GM12878 (cell line): ENCODE results near the gene TMEM198. TPM values are rescaled to one million over a fixed set of nuclear protein-coding genes. Genes with fewer than 3 reads are reported as not detected.

Experiments
- CBFB ChIP-seq: IDR thresholded peaks from 2 replicates; pipeline ENCODE4 v1.6.1; 2016; ENCODE audit warnings: antibody characterized with exemption, low read depth
- HDAC2 ChIP-seq: fragments of 200-600 bp; sonication (generic); IDR thresholded peaks from 2 replicates; pipeline ENCODE4 v1.6.1; 2017
- LARP7 ChIP-seq: fragments of 450-650 bp; IDR thresholded peaks from 2 replicates; pipeline ENCODE4 v1.6.1; 2017; ENCODE audit warnings: mild to moderate bottlenecking
- RELA ChIP-seq: fragments of 450-650 bp; IDR thresholded peaks from 2 replicates; pipeline ENCODE4 v1.8.0; 2014; ENCODE audit warnings: borderline replicate concordance; ENCODE audit not compliant: partially characterized antibody
- SUPT20H ChIP-seq: IDR thresholded peaks from 2 replicates; pipeline ENCODE4 v1.6.1; 2011; ENCODE audit warnings: low read depth, mild to moderate bottlenecking, low read length, moderate library complexity, borderline replicate concordance; ENCODE audit not compliant: control insufficient read depth
- polyA plus RNA-seq, 11 experiments: library from polyadenylated mRNA; depleted of rRNA in 4 of 11; unstranded in 6 of 11; stranded (reverse) in 5 of 11; fragments of >200 nt; fragmentation: Nextera tagmentation in 4 of 11; fragmentation: Illumina TruSeq in 1 of 11; extraction: Ambion mirVana in 4 of 11; extraction: Trizol in 1 of 11; gene quantifications; 1 replicate in 1 of 11; 2 replicates in 10 of 11; pipeline versions ENCODE4 v1.2.1 to v1.2.3, GENCODE V29; 2011 to 2016; ENCODE audit warnings: inconsistent platforms in 2 of 11, missing spikeins in 2 of 11, low read depth in 1 of 11
- total RNA-seq, 4 experiments: library from RNA; depleted of rRNA in 3 of 4; stranded (reverse); fragments of >200 nt in 3 of 4; fragmentation: Illumina TruSeq in 1 of 4; extraction: Trizol in 1 of 4; gene quantifications; 2 replicates each; pipeline versions ENCODE4 v1.2.1 to v1.2.3, GENCODE V29; 2013 to 2021
- TF ChIP-seq, protein P1 (sequence below): IDR thresholded peaks from 2 replicates; pipeline ENCODE4 v1.6.1; 2012; ENCODE audit warnings: low read depth, low read length, improper control_type of control experiment
- TF ChIP-seq, protein P2 (sequence below): IDR thresholded peaks from 2 replicates; pipeline ENCODE4 v1.6.1; 2011; ENCODE audit warnings: low read depth, low read length, improper control_type of control experiment, borderline replicate concordance
- TF ChIP-seq, protein P3 (sequence below): IDR thresholded peaks from 2 replicates; pipeline ENCODE4 v1.6.1; 2012; ENCODE audit warnings: improper control_type of control experiment, low read depth, low read length; ENCODE audit not compliant: insufficient replicate concordance
- TF ChIP-seq, protein P4 (sequence below): fragments of 450-650 bp; conservative IDR thresholded peaks from 2 replicates; pipeline ENCODE4 v1.6.1; 2017; ENCODE audit warnings: mild to moderate bottlenecking, moderate library complexity
- TF ChIP-seq, protein P5 (sequence below): fragments of 450-650 bp; IDR thresholded peaks from 2 replicates; pipeline ENCODE4 v1.6.1; 2017; ENCODE audit warnings: mild to moderate bottlenecking, moderate library complexity
- TF ChIP-seq, protein P6 (sequence below): fragments of 450-650 bp; IDR thresholded peaks from 2 replicates; pipeline ENCODE4 v1.6.1; 2018; ENCODE audit warnings: mild to moderate bottlenecking, low read depth, moderate library complexity; ENCODE audit not compliant: partially characterized antibody

The TMEM198 gene
- total and polyA plus RNA-seq, 10 of the 15 experiments (the other 5 are each of a cell fraction or from before 2014, with no cell fraction given), result 0.16 to 1.2 (median 0.65) TPM; not detected in 2

DNA sequence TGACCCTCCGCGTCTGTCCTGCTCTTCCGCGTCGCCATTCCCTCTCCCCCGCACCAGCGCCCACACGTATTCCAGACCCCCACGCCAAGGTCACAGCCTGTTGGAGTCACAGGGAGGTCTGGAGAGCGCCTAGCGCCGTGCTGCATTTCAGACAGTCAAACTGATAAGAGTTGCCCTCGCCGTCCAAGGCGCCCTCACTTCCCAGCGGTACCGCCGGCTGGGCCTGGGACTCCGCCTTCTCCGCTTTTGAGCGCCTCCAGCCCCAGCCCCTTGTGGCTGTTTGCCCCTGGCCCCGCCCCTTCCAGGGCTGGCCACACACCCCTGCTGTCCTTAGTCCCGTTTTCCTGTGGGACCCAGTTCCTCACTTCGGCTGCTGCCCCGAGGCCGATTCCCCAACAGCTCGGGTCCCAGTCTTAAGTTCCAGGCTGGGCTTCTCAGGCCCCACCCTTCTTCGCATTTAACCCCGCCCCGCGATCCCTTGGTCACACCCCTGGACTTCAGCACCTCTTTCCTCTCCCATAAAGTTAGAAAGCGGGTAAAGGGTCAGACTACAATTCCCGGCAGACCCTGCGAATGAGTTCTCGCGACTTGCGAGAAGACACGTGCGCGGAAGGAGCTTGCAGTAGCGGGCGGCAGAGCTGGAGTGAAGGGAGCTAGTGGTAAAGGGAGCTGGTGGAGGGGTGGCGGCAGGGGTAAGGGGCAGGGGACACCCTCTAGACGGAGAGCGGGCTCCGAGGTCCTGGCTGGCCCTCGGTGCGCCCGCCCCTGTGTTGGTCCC is 45.4 kb upstream of the TMEM198 start, which contains the start of gene GMPPA (continued):
- TF ChIP-seq, protein P1, sequence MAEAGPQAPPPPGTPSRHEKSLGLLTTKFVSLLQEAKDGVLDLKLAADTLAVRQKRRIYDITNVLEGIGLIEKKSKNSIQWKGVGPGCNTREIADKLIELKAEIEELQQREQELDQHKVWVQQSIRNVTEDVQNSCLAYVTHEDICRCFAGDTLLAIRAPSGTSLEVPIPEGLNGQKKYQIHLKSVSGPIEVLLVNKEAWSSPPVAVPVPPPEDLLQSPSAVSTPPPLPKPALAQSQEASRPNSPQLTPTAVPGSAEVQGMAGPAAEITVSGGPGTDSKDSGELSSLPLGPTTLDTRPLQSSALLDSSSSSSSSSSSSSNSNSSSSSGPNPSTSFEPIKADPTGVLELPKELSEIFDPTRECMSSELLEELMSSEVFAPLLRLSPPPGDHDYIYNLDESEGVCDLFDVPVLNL, result no peak
- TF ChIP-seq CBFB (peak; percentile 93), SUPT20H (no peak), RELA (no peak), LARP7 (no peak), HDAC2 (no peak)
- TF ChIP-seq, protein P2, sequence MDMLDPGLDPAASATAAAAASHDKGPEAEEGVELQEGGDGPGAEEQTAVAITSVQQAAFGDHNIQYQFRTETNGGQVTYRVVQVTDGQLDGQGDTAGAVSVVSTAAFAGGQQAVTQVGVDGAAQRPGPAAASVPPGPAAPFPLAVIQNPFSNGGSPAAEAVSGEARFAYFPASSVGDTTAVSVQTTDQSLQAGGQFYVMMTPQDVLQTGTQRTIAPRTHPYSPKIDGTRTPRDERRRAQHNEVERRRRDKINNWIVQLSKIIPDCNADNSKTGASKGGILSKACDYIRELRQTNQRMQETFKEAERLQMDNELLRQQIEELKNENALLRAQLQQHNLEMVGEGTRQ, result peak; percentile 78
- TF ChIP-seq, protein P3, sequence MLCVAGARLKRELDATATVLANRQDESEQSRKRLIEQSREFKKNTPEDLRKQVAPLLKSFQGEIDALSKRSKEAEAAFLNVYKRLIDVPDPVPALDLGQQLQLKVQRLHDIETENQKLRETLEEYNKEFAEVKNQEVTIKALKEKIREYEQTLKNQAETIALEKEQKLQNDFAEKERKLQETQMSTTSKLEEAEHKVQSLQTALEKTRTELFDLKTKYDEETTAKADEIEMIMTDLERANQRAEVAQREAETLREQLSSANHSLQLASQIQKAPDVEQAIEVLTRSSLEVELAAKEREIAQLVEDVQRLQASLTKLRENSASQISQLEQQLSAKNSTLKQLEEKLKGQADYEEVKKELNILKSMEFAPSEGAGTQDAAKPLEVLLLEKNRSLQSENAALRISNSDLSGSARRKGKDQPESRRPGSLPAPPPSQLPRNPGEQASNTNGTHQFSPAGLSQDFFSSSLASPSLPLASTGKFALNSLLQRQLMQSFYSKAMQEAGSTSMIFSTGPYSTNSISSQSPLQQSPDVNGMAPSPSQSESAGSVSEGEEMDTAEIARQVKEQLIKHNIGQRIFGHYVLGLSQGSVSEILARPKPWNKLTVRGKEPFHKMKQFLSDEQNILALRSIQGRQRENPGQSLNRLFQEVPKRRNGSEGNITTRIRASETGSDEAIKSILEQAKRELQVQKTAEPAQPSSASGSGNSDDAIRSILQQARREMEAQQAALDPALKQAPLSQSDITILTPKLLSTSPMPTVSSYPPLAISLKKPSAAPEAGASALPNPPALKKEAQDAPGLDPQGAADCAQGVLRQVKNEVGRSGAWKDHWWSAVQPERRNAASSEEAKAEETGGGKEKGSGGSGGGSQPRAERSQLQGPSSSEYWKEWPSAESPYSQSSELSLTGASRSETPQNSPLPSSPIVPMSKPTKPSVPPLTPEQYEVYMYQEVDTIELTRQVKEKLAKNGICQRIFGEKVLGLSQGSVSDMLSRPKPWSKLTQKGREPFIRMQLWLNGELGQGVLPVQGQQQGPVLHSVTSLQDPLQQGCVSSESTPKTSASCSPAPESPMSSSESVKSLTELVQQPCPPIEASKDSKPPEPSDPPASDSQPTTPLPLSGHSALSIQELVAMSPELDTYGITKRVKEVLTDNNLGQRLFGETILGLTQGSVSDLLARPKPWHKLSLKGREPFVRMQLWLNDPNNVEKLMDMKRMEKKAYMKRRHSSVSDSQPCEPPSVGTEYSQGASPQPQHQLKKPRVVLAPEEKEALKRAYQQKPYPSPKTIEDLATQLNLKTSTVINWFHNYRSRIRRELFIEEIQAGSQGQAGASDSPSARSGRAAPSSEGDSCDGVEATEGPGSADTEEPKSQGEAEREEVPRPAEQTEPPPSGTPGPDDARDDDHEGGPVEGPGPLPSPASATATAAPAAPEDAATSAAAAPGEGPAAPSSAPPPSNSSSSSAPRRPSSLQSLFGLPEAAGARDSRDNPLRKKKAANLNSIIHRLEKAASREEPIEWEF, result no peak
- TF ChIP-seq, protein P4, sequence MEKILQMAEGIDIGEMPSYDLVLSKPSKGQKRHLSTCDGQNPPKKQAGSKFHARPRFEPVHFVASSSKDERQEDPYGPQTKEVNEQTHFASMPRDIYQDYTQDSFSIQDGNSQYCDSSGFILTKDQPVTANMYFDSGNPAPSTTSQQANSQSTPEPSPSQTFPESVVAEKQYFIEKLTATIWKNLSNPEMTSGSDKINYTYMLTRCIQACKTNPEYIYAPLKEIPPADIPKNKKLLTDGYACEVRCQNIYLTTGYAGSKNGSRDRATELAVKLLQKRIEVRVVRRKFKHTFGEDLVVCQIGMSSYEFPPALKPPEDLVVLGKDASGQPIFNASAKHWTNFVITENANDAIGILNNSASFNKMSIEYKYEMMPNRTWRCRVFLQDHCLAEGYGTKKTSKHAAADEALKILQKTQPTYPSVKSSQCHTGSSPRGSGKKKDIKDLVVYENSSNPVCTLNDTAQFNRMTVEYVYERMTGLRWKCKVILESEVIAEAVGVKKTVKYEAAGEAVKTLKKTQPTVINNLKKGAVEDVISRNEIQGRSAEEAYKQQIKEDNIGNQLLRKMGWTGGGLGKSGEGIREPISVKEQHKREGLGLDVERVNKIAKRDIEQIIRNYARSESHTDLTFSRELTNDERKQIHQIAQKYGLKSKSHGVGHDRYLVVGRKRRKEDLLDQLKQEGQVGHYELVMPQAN, result no peak; the same call in 1 of the 2 replicates
- TF ChIP-seq, protein P5, sequence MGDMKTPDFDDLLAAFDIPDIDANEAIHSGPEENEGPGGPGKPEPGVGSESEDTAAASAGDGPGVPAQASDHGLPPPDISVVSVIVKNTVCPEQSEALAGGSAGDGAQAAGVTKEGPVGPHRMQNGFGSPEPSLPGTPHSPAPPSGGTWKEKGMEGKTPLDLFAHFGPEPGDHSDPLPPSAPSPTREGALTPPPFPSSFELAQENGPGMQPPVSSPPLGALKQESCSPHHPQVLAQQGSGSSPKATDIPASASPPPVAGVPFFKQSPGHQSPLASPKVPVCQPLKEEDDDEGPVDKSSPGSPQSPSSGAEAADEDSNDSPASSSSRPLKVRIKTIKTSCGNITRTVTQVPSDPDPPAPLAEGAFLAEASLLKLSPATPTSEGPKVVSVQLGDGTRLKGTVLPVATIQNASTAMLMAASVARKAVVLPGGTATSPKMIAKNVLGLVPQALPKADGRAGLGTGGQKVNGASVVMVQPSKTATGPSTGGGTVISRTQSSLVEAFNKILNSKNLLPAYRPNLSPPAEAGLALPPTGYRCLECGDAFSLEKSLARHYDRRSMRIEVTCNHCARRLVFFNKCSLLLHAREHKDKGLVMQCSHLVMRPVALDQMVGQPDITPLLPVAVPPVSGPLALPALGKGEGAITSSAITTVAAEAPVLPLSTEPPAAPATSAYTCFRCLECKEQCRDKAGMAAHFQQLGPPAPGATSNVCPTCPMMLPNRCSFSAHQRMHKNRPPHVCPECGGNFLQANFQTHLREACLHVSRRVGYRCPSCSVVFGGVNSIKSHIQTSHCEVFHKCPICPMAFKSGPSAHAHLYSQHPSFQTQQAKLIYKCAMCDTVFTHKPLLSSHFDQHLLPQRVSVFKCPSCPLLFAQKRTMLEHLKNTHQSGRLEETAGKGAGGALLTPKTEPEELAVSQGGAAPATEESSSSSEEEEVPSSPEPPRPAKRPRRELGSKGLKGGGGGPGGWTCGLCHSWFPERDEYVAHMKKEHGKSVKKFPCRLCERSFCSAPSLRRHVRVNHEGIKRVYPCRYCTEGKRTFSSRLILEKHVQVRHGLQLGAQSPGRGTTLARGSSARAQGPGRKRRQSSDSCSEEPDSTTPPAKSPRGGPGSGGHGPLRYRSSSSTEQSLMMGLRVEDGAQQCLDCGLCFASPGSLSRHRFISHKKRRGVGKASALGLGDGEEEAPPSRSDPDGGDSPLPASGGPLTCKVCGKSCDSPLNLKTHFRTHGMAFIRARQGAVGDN, result no peak
- TF ChIP-seq, protein P6, sequence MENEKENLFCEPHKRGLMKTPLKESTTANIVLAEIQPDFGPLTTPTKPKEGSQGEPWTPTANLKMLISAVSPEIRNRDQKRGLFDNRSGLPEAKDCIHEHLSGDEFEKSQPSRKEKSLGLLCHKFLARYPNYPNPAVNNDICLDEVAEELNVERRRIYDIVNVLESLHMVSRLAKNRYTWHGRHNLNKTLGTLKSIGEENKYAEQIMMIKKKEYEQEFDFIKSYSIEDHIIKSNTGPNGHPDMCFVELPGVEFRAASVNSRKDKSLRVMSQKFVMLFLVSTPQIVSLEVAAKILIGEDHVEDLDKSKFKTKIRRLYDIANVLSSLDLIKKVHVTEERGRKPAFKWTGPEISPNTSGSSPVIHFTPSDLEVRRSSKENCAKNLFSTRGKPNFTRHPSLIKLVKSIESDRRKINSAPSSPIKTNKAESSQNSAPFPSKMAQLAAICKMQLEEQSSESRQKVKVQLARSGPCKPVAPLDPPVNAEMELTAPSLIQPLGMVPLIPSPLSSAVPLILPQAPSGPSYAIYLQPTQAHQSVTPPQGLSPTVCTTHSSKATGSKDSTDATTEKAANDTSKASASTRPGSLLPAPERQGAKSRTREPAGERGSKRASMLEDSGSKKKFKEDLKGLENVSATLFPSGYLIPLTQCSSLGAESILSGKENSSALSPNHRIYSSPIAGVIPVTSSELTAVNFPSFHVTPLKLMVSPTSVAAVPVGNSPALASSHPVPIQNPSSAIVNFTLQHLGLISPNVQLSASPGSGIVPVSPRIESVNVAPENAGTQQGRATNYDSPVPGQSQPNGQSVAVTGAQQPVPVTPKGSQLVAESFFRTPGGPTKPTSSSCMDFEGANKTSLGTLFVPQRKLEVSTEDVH, result no peak
